Common myeloid progenitor, CD34-positive (primary cell): ENCODE measurements around the gene DISC1.

ENCODE experiments used
- CTCF ChIA-PET: fragments of 350-600 bp; sonication (Branson Sonifier 250); formaldehyde crosslinking; loops from one replicate; lab custom pipeline; 2021; ENCODE audit warnings: antibody characterized with exemption; lab: Charles Lee
- POLR2A ChIA-PET: fragments of 350-600 bp; sonication (Branson Sonifier 250); formaldehyde crosslinking; loops from one replicate; lab custom pipeline; 2021; ENCODE audit warnings: antibody characterized with exemption; lab: Charles Lee
- DNase-seq, 3 donors: peaks; one replicate each; pipeline versions ENCODE4 v3.0.0 to v3.0.0-alpha.2; 2013
- H3K27ac ChIP-seq, 2 experiments: 1 replicate in 1 of 2; 2 replicates in 1 of 2; pipeline ENCODE4 v1.7.0; 2013; ENCODE audit warnings: inconsistent platforms in 2 of 2, low read length in 2 of 2, mild to moderate bottlenecking in 2 of 2, low read depth in 1 of 2, moderate library complexity in 1 of 2; ENCODE audit not compliant: severe bottlenecking in 2 of 2, insufficient read depth in 1 of 2, poor library complexity in 1 of 2
- H3K27me3 ChIP-seq, 5 experiments: replicated peaks in 2 of 5; 1 replicate in 3 of 5; 2 replicates in 2 of 5; pipeline versions ENCODE4 v1.6.1 to v1.7.0; 2013; ENCODE audit warnings: low read length in 4 of 5, mild to moderate bottlenecking in 2 of 5, moderate library complexity in 2 of 5, inconsistent platforms in 1 of 5; ENCODE audit not compliant: insufficient read depth in 5 of 5, control insufficient read depth in 4 of 5
- H3K36me3 ChIP-seq, 4 experiments: 1 replicate in 2 of 4; 2 replicates in 2 of 4; pipeline versions ENCODE4 v1.6.1 to v1.7.0; 2013; ENCODE audit warnings: low read length in 3 of 4, control low read depth in 1 of 4, mild to moderate bottlenecking in 1 of 4; ENCODE audit not compliant: control insufficient read depth in 4 of 4, insufficient read depth in 4 of 4
- H3K4me1 ChIP-seq, 4 experiments: 1 replicate in 3 of 4; 2 replicates in 1 of 4; pipeline versions ENCODE4 v1.6.1 to v1.7.1; 2013; ENCODE audit warnings: low read length in 3 of 4, mild to moderate bottlenecking in 3 of 4, control low read depth in 1 of 4, inconsistent platforms in 1 of 4, moderate library complexity in 1 of 4; ENCODE audit not compliant: control insufficient read depth in 4 of 4, insufficient read depth in 4 of 4; ENCODE audit errors: control extremely low read depth in 1 of 4
- H3K4me3 ChIP-seq, 7 experiments: 1 replicate in 4 of 7; 2 replicates in 3 of 7; pipeline versions ENCODE4 v1.5.1 to v1.7.0; 2013; ENCODE audit warnings: mild to moderate bottlenecking in 7 of 7, low read length in 6 of 7, moderate library complexity in 6 of 7, inconsistent platforms in 2 of 7, low read depth in 2 of 7, control low read depth in 1 of 7; ENCODE audit not compliant: insufficient read depth in 4 of 7, control insufficient read depth in 1 of 7; ENCODE audit errors: extremely low read depth in 1 of 7
- H3K9me3 ChIP-seq, 5 experiments: 1 replicate in 4 of 5; 2 replicates in 1 of 5; pipeline versions ENCODE4 v1.6.1 to v1.7.1; 2013; ENCODE audit warnings: low read length in 4 of 5, mild to moderate bottlenecking in 2 of 5, inconsistent platforms in 1 of 5, low read depth in 1 of 5, moderate library complexity in 1 of 5; ENCODE audit not compliant: control insufficient read depth in 4 of 5, insufficient read depth in 2 of 5; ENCODE audit errors: control extremely low read depth in 1 of 5
- WGBS: methylation state at CpG from one replicate; pipeline ENCODE4 v1.1.5; 2013; ENCODE audit not compliant: insufficient coverage; 5-methylcytosine and 5-hydroxymethylcytosine counted together

The DISC1 gene

GRCh38 chr1:231950331-231951128, 323.9 kb downstream of the DISC1 start:
- Histone ChIP-seq H3K9me3 (no peaks in the 10 kb centered on the region), H3K4me3 (no peak overlapping the region), H3K36me3 (no peaks in the 10 kb centered on the region), H3K4me1 (no peaks in the 10 kb centered on the region), H3K27ac (no peak overlapping the region), H3K27me3 (no peaks in the 10 kb centered on the region)
- ChIA-PET CTCF (no interaction called here), POLR2A (no interaction called here)
- DNase-seq, result no peak
- 98% methylated on average over 5 of the region's 6 CpGs for WGBS

- Histone ChIP-seq H3K36me3 (no peaks in the 10 kb centered on the region), H3K27ac (no peak overlapping the region), H3K4me3 (no peak overlapping the region), H3K9me3 (no peaks in the 10 kb centered on the region), H3K27me3 (no peaks in the 10 kb centered on the region), H3K4me1 (no peaks in the 10 kb centered on the region)
- DNase-seq, result no peak
- WGBS, result 100% methylated on average over 2 of the region's 3 CpGs
- ChIA-PET POLR2A (no interaction called here), CTCF (no interaction called here)
Observed at GRCh38 chr1:231951374-231951773, 324.8 kb downstream of the DISC1 start.

- no peaks in the 10 kb centered on the region for H3K27me3 ChIP-seq
- WGBS, result no CpG with 5 or more reads among the region's 1 CpG
- no peaks in the 10 kb centered on the region for H3K9me3 ChIP-seq
- H3K27ac ChIP-seq, result no peak overlapping the region
- H3K4me1 ChIP-seq, result no peaks in the 10 kb centered on the region
- ChIA-PET POLR2A (no interaction called here), CTCF (no interaction called here)
- no peak overlapping the region for H3K4me3 ChIP-seq
- H3K36me3 ChIP-seq, result no peaks in the 10 kb centered on the region
- DNase-seq, result no peak
Observed at GRCh38 chr1:231952154-231952553, 325.6 kb downstream of the DISC1 start.

- no peak for DNase-seq
- 100% methylated on average over 4 of the region's 6 CpGs for WGBS
- ChIA-PET CTCF (no interaction called here), POLR2A (no interaction called here)
- no peaks in the 10 kb centered on the region for H3K9me3 ChIP-seq
- H3K27ac ChIP-seq, result no peak overlapping the region
- no peaks in the 10 kb centered on the region for H3K27me3 ChIP-seq
- no peaks in the 10 kb centered on the region for H3K4me1 ChIP-seq
- H3K4me3 ChIP-seq, result no peak overlapping the region
- H3K36me3 ChIP-seq, result no peaks in the 10 kb centered on the region
Observed at GRCh38 chr1:231953660-231954059, 327.1 kb downstream of the DISC1 start.

- no peak for DNase-seq
- 94% methylated on average over 3 of the region's 3 CpGs for WGBS
- H3K36me3 ChIP-seq, result peaks cover 0 to 6% (median 3%) of the 10 kb centered on the region in 4 experiments
- H3K27me3 ChIP-seq, result no peaks in the 10 kb centered on the region
- CTCF ChIA-PET, result no interaction called here
- no peaks in the 10 kb centered on the region for H3K4me1 ChIP-seq
- no peaks in the 10 kb centered on the region for H3K9me3 ChIP-seq
- POLR2A ChIA-PET, result no interaction called here
- no peak overlapping the region for H3K27ac ChIP-seq
- no peak overlapping the region for H3K4me3 ChIP-seq
Observed at GRCh38 chr1:231954751-231955150, 328.2 kb downstream of the DISC1 start.

GRCh38 chr1:231957359-231957758, 330.8 kb downstream of the DISC1 start:
- peaks cover 2 to 24% (median 8%) of the 10 kb centered on the region in 4 experiments for H3K36me3 ChIP-seq
- no CpG with 5 or more reads among the region's 1 CpG for WGBS
- peaks cover 0 to 8% (median 0%) of the 10 kb centered on the region in 5 experiments for H3K9me3 ChIP-seq
- H3K4me1 ChIP-seq, result no peaks in the 10 kb centered on the region
- H3K4me3 ChIP-seq, result no peak overlapping the region
- no peak for DNase-seq
- H3K27ac ChIP-seq, result no peak overlapping the region
- no peaks in the 10 kb centered on the region for H3K27me3 ChIP-seq
- CTCF ChIA-PET, result no interaction called here
- POLR2A ChIA-PET, result no interaction called here

GRCh38 chr1:231958448-231958847, 331.9 kb downstream of the DISC1 start:
- H3K4me3 ChIP-seq, result no peak overlapping the region
- DNase-seq, result no peak
- CTCF ChIA-PET, result no interaction called here

More at GRCh38 chr1:231958448-231958847, 331.9 kb downstream of the DISC1 start:
- Histone ChIP-seq H3K27ac (no peak overlapping the region), H3K36me3 (peaks cover 2 to 24% (median 9%) of the 10 kb centered on the region in 4 experiments), H3K27me3 (no peaks in the 10 kb centered on the region), H3K4me1 (no peaks in the 10 kb centered on the region), H3K9me3 (peaks cover 0 to 8% (median 0%) of the 10 kb centered on the region in 5 experiments)
- 100% methylated on average over 3 of the region's 4 CpGs for WGBS
- POLR2A ChIA-PET, result interaction anchor here (0.6 kb wide), 1 partner anchor 25 kb away, joined by 3 read pairs; no protein-coding TSS in a partner anchor
